Common myeloid progenitor, CD34-positive (primary cell): ENCODE measurements around the gene PCDH9.
A peak's percentile ranks its signal among the peaks of the same experiment; 100 is the strongest.

ENCODE experiments used
- CTCF ChIA-PET: fragments of 350-600 bp; sonication (Branson Sonifier 250); formaldehyde crosslinking; loops from one replicate; lab custom pipeline; 2021; ENCODE audit warnings: antibody characterized with exemption; lab: Charles Lee
- POLR2A ChIA-PET: fragments of 350-600 bp; sonication (Branson Sonifier 250); formaldehyde crosslinking; loops from one replicate; lab custom pipeline; 2021; ENCODE audit warnings: antibody characterized with exemption; lab: Charles Lee
- DNase-seq, 3 donors: peaks; one replicate each; pipeline versions ENCODE4 v3.0.0 to v3.0.0-alpha.2; 2013
- H3K27ac ChIP-seq, 2 experiments: 1 replicate in 1 of 2; 2 replicates in 1 of 2; pipeline ENCODE4 v1.7.0; 2013; ENCODE audit warnings: inconsistent platforms in 2 of 2, low read length in 2 of 2, mild to moderate bottlenecking in 2 of 2, low read depth in 1 of 2, moderate library complexity in 1 of 2; ENCODE audit not compliant: severe bottlenecking in 2 of 2, insufficient read depth in 1 of 2, poor library complexity in 1 of 2
- H3K27me3 ChIP-seq, 5 experiments: replicated peaks in 2 of 5; 1 replicate in 3 of 5; 2 replicates in 2 of 5; pipeline versions ENCODE4 v1.6.1 to v1.7.0; 2013; ENCODE audit warnings: low read length in 4 of 5, mild to moderate bottlenecking in 2 of 5, moderate library complexity in 2 of 5, inconsistent platforms in 1 of 5; ENCODE audit not compliant: insufficient read depth in 5 of 5, control insufficient read depth in 4 of 5
- H3K36me3 ChIP-seq, 4 experiments: 1 replicate in 2 of 4; 2 replicates in 2 of 4; pipeline versions ENCODE4 v1.6.1 to v1.7.0; 2013; ENCODE audit warnings: low read length in 3 of 4, control low read depth in 1 of 4, mild to moderate bottlenecking in 1 of 4; ENCODE audit not compliant: control insufficient read depth in 4 of 4, insufficient read depth in 4 of 4
- H3K4me1 ChIP-seq, 4 experiments: 1 replicate in 3 of 4; 2 replicates in 1 of 4; pipeline versions ENCODE4 v1.6.1 to v1.7.1; 2013; ENCODE audit warnings: low read length in 3 of 4, mild to moderate bottlenecking in 3 of 4, control low read depth in 1 of 4, inconsistent platforms in 1 of 4, moderate library complexity in 1 of 4; ENCODE audit not compliant: control insufficient read depth in 4 of 4, insufficient read depth in 4 of 4; ENCODE audit errors: control extremely low read depth in 1 of 4
- H3K4me3 ChIP-seq, 7 experiments: 1 replicate in 4 of 7; 2 replicates in 3 of 7; pipeline versions ENCODE4 v1.5.1 to v1.7.0; 2013; ENCODE audit warnings: mild to moderate bottlenecking in 7 of 7, low read length in 6 of 7, moderate library complexity in 6 of 7, inconsistent platforms in 2 of 7, low read depth in 2 of 7, control low read depth in 1 of 7; ENCODE audit not compliant: insufficient read depth in 4 of 7, control insufficient read depth in 1 of 7; ENCODE audit errors: extremely low read depth in 1 of 7
- H3K9me3 ChIP-seq, 5 experiments: 1 replicate in 4 of 5; 2 replicates in 1 of 5; pipeline versions ENCODE4 v1.6.1 to v1.7.1; 2013; ENCODE audit warnings: low read length in 4 of 5, mild to moderate bottlenecking in 2 of 5, inconsistent platforms in 1 of 5, low read depth in 1 of 5, moderate library complexity in 1 of 5; ENCODE audit not compliant: control insufficient read depth in 4 of 5, insufficient read depth in 2 of 5; ENCODE audit errors: control extremely low read depth in 1 of 5
- whole genome bisulfite sequencing: methylation state at CpG from one replicate; pipeline ENCODE4 v1.1.5; 2013; ENCODE audit not compliant: insufficient coverage; 5-methylcytosine and 5-hydroxymethylcytosine counted together

Gene PCDH9

DNA sequence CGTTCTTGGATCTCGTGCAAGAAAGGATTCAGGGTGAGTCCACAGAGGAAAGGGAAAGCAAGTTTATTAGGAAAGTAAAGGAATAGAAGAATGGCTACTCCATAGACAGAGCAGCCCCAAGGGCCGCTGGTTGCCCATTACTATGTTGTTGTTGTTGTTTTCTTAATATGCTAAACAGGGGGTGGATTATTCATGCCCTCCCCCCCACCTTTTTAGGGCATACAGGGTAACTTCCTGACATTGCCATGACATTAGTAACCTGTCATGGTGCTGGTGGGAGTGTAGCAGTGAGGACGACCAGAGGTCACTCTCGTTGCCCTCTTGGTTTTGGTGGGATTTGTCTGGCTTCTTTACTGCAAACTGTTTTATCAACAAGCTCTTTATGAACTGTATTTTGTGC lies 29.1 kb upstream of the PCDH9 start:
- Histone ChIP-seq H3K27me3 (no peaks in the 10 kb centered on the region), H3K9me3 (no peaks in the 10 kb centered on the region), H3K4me1 (no peaks in the 10 kb centered on the region), H3K4me3 (no peak overlapping the region), H3K27ac (no peak overlapping the region), H3K36me3 (no peaks in the 10 kb centered on the region)
- WGBS: 94% methylated on average over 5 of the region's 5 CpGs
- ChIA-PET POLR2A (no interaction called here), CTCF (no interaction called here)
- no peak for DNase-seq

GRCh38 chr13:67258482-67258881 lies 28.3 kb upstream of the PCDH9 start:
- DNase-seq: no peak
- no CpG with 5 or more reads among the region's 1 CpG for WGBS
- no peak overlapping the region for H3K4me3 ChIP-seq
- no peak overlapping the region for H3K27ac ChIP-seq
- CTCF ChIA-PET: no interaction called here
- no peaks in the 10 kb centered on the region for H3K4me1 ChIP-seq
- POLR2A ChIA-PET: no interaction called here
- H3K9me3 ChIP-seq: no peaks in the 10 kb centered on the region
- no peaks in the 10 kb centered on the region for H3K36me3 ChIP-seq
- H3K27me3 ChIP-seq: no peaks in the 10 kb centered on the region

GRCh38 chr13:67238861-67239260 lies 8.7 kb upstream of the PCDH9 start:
- CTCF ChIA-PET: interaction anchor here (1.2 to 1.4 kb wide), 3 partner anchors 9 to 22 kb away, joined by 3 to 4 read pairs (median 4); no protein-coding TSS in a partner anchor
- POLR2A ChIA-PET: no interaction called here
- DNase-seq: no peak
- H3K9me3 ChIP-seq: no peaks in the 10 kb centered on the region
- H3K4me3 ChIP-seq: no peak overlapping the region
- H3K4me1 ChIP-seq: peaks cover 0 to 27% (median 0%) of the 10 kb centered on the region in 4 experiments
- H3K27me3 ChIP-seq: no peaks in the 10 kb centered on the region
- H3K36me3 ChIP-seq: no peaks in the 10 kb centered on the region
- H3K27ac ChIP-seq: no peak overlapping the region

- Histone ChIP-seq H3K9me3 (no peaks in the 10 kb centered on the region), H3K4me3 (no peak overlapping the region), H3K27ac (no peak overlapping the region), H3K36me3 (no peaks in the 10 kb centered on the region), H3K27me3 (no peaks in the 10 kb centered on the region), H3K4me1 (peaks cover 0 to 32% (median under 1%) of the 10 kb centered on the region in 4 experiments)
- ChIA-PET CTCF (interaction anchor here (1.2 to 1.4 kb wide), 3 partner anchors 9 to 22 kb away, joined by 3 to 4 read pairs (median 4); no protein-coding TSS in a partner anchor), POLR2A (no interaction called here)
- peak; percentile 53 to 77 (median 68) for DNase-seq
These were observed 8.2 kb upstream of the PCDH9 start for GRCh38 chr13:67238277-67238859.

- POLR2A ChIA-PET: no interaction called here
- Histone ChIP-seq H3K36me3 (no peaks in the 10 kb centered on the region), H3K27me3 (no peaks in the 10 kb centered on the region), H3K27ac (peak overlapping the region; percentile 41 to 89), H3K4me1 (peaks cover 2 to 47% (median 6%) of the 10 kb centered on the region in 4 experiments), H3K9me3 (no peaks in the 10 kb centered on the region), H3K4me3 (peak overlapping the region in 4 of 7 experiments; percentile 14 to 99 (median 40))
- CTCF ChIA-PET: no interaction called here
- no CpG with 5 or more reads among the region's 2 CpGs for WGBS
- DNase-seq: peak in 1 of 3 donors; percentile 32
These were observed 5.1 kb upstream of the PCDH9 start for GRCh38 chr13:67235265-67235664.

DNA sequence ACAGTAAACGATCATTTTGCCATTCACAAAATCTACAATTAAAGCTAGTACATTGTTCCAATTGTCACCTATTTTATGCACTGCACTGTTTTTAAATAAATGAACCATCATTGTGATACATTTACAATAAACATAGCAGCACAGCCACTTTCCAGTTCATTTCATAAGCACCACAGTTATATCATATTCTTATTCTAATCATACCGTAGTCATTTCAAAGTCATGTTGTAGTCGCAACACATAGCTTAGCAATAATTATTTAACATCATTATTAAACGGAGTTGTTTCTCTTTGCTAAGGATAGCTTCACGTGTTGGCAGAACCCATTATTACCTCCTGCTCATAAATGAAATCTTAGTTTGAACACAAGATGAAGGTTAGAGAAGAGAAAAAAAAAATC lies 2.2 kb upstream of the PCDH9 start:
- ChIA-PET POLR2A (no interaction called here), CTCF (interaction anchor here (0.7 to 0.9 kb wide), 2 partner anchors 9 to 17 kb away, joined by 3 read pairs; no protein-coding TSS in a partner anchor)
- Histone ChIP-seq H3K4me1 (peaks cover 18 to 53% (median 20%) of the 10 kb centered on the region in 4 experiments), H3K9me3 (no peaks in the 10 kb centered on the region), H3K36me3 (no peaks in the 10 kb centered on the region), H3K27me3 (peaks cover 0 to 15% (median 0%) of the 10 kb centered on the region in 5 experiments), H3K27ac (peak overlapping the region; percentile 74 to 89), H3K4me3 (peak overlapping the region in 4 of 7 experiments; percentile 26 to 99 (median 50))
- WGBS: no CpG with 5 or more reads among the region's 5 CpGs
- no peak for DNase-seq

- ChIA-PET CTCF (interaction anchor here (0.9 kb wide), 1 partner anchor 10 kb away, joined by 3 read pairs; no protein-coding TSS in a partner anchor), POLR2A (no interaction called here)
- H3K27ac ChIP-seq: peak overlapping the region; percentile 74 to 89
- H3K4me1 ChIP-seq: peaks cover 18 to 58% (median 23%) of the 10 kb centered on the region in 4 experiments
- peaks cover 0 to 21% (median 0%) of the 10 kb centered on the region in 5 experiments for H3K27me3 ChIP-seq
- DNase-seq: peak in 2 of 3 donors; percentile 44 to 53
- no peaks in the 10 kb centered on the region for H3K9me3 ChIP-seq
- peak overlapping the region; percentile 78 to 99 (median 91) for H3K4me3 ChIP-seq
- H3K36me3 ChIP-seq: no peaks in the 10 kb centered on the region
- 0% methylated on average over 7 of the region's 11 CpGs for WGBS
These were observed 1.3 kb upstream of the PCDH9 start for GRCh38 chr13:67231289-67232000.
